ENCODE data around the gene SEMA3D.

DNA sequence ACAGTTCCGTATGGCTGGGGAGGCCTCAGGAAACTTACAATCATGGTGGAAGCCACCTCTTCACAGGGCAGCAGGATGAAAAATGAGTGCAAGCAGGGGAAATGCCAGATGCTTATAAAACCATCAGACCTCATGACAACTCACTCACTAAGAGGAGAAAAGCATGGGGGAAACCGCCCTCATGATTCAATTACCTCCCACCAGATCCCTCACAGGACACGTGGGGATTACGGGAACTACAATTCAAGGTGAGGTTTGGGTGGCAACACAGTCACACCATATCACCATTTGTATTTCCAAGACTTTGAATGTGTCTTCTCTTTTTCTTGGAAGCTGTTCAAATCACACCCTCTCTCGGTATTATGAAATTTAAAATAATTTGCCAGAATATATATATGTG lies 80.1 kb downstream of the SEMA3D start:
- no peak for TF ChIP-seq POLR2AphosphoS5 (IDR thresholded peaks at IDR 0.05)
- TF ChIP-seq, protein P1, sequence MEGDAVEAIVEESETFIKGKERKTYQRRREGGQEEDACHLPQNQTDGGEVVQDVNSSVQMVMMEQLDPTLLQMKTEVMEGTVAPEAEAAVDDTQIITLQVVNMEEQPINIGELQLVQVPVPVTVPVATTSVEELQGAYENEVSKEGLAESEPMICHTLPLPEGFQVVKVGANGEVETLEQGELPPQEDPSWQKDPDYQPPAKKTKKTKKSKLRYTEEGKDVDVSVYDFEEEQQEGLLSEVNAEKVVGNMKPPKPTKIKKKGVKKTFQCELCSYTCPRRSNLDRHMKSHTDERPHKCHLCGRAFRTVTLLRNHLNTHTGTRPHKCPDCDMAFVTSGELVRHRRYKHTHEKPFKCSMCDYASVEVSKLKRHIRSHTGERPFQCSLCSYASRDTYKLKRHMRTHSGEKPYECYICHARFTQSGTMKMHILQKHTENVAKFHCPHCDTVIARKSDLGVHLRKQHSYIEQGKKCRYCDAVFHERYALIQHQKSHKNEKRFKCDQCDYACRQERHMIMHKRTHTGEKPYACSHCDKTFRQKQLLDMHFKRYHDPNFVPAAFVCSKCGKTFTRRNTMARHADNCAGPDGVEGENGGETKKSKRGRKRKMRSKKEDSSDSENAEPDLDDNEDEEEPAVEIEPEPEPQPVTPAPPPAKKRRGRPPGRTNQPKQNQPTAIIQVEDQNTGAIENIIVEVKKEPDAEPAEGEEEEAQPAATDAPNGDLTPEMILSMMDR (IDR thresholded peaks at IDR 0.05) = no peak
- TF ChIP-seq POLR2A (IDR thresholded peaks at IDR 0.05) = no peak
- no peak for TF ChIP-seq EP300 (IDR thresholded peaks at IDR 0.05)

Data from sigmoid colon (tissue), 4 donors.